Fibroblast of mammary gland (primary cell): ENCODE data around the gene PSMG4.

Experiments used
- DNase-seq: peaks from one replicate; pipeline ENCODE4 v3.0.0-alpha.2; 2010; ENCODE audit warnings: low read depth
- H3K4me3 ChIP-seq: 2 replicates; pipeline ENCODE4 v1.5.1; 2011; ENCODE audit warnings: low read depth, mild to moderate bottlenecking, low read length, moderate library complexity; ENCODE audit not compliant: control insufficient read depth
- CTCF ChIP-seq: conservative IDR thresholded peaks from 2 replicates; pipeline ENCODE4 v1.5.1; 2011; ENCODE audit warnings: low read depth, low read length, inconsistent platforms; ENCODE audit not compliant: control insufficient read depth, insufficient read depth

Gene PSMG4

GRCh38 chr6:3311826-3312225, 53.1 kb downstream of the PSMG4 start:
- H3K4me3 ChIP-seq, result no peak overlapping the region
- TF ChIP-seq CTCF, result no peak
- no peak for DNase-seq

- H3K4me3 ChIP-seq, result no peak overlapping the region
- DNase-seq, result no peak
- TF ChIP-seq CTCF, result no peak
These were observed 54.0 kb downstream of the PSMG4 start for GRCh38 chr6:3312604-3313231.

GRCh38 chr6:3314176-3314575, 55.4 kb downstream of the PSMG4 start:
- no peak overlapping the region for H3K4me3 ChIP-seq
- DNase-seq, result no peak
- no peak for TF ChIP-seq CTCF

- TF ChIP-seq CTCF, result no peak
These were observed 56.1 kb downstream of the PSMG4 start for GRCh38 chr6:3314621-3315467.

GRCh38 chr6:3315841-3316240, 57.1 kb downstream of the PSMG4 start:
- no peak for DNase-seq
- TF ChIP-seq CTCF, result no peak
- no peak overlapping the region for H3K4me3 ChIP-seq

More at GRCh38 chr6:3314621-3315467, 56.1 kb downstream of the PSMG4 start:
- no peak overlapping the region for H3K4me3 ChIP-seq
- DNase-seq, result no peak

- DNase-seq, result no peak
- H3K4me3 ChIP-seq, result no peak overlapping the region
- no peak for TF ChIP-seq CTCF
These were observed 57.6 kb downstream of the PSMG4 start for GRCh38 chr6:3316331-3316730.
